Measurements from ENCODE around the gene GLOD4. TPM values are rescaled to one million over a fixed set of nuclear protein-coding genes. Genes with fewer than 3 reads are reported as not detected.

The GLOD4 gene
- total RNA-seq, 1 experiment from 2014 or later, result 33.8 TPM

DNA sequence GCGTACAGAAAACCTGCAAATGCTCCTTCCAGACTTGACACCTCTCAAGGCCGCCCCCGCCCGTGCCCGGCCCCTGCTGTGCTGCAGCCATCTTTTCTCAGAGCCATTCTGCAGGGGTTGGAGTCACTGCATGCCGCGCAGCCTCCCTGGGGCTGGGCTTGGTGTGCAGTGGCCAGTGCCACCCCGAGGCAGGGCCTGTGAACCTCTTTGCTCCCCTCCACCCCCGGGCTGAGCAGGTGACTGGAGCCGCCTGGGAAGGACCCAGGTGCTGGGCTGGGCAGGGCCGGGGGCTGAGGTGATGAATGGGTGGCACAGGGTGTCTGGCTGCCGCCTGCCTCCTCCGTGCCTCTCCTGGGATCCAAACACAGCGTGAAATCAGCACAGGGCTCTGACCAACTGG is 20.4 kb upstream of the GLOD4 start:
- H3K27me3 ChIP-seq (ENCODE audit: low read length), result no peaks in the 10 kb centered on the region
- POLR2A ChIA-PET (ENCODE audit: unreplicated experiment), result no interaction called here
- H3K27ac ChIP-seq (ENCODE audit: low read length), result no peak overlapping the region
- no peaks in the 10 kb centered on the region for H3K79me2 ChIP-seq (ENCODE audit: low read length)
- H3K4me3 ChIP-seq (ENCODE audit: low read length), result no peak overlapping the region
- BruUV-seq (replicated peaks), result no TSS peak
- no peaks in the 10 kb centered on the region for H3K36me3 ChIP-seq (ENCODE audit: low read depth, low read length)
- H3F3A ChIP-seq (ENCODE audit: low read length, unreplicated experiment), result no peaks in the 10 kb centered on the region
- no peak overlapping the region for H3K9ac ChIP-seq (ENCODE audit: low read length)
- TF ChIP-seq EZH2phosphoT487 (IDR thresholded peaks at IDR 0.05; ENCODE audit: borderline replicate concordance, low read length), result no peak
- no peak for TF ChIP-seq EZH2 (IDR thresholded peaks at IDR 0.05; ENCODE audit: low read length, unreplicated experiment)
- TF ChIP-seq, protein P1, sequence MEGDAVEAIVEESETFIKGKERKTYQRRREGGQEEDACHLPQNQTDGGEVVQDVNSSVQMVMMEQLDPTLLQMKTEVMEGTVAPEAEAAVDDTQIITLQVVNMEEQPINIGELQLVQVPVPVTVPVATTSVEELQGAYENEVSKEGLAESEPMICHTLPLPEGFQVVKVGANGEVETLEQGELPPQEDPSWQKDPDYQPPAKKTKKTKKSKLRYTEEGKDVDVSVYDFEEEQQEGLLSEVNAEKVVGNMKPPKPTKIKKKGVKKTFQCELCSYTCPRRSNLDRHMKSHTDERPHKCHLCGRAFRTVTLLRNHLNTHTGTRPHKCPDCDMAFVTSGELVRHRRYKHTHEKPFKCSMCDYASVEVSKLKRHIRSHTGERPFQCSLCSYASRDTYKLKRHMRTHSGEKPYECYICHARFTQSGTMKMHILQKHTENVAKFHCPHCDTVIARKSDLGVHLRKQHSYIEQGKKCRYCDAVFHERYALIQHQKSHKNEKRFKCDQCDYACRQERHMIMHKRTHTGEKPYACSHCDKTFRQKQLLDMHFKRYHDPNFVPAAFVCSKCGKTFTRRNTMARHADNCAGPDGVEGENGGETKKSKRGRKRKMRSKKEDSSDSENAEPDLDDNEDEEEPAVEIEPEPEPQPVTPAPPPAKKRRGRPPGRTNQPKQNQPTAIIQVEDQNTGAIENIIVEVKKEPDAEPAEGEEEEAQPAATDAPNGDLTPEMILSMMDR (conservative IDR thresholded peaks at IDR 0.05; ENCODE audit: low read depth, low read length), result no peak
- H3K4me2 ChIP-seq (ENCODE audit: low read length), result no peak overlapping the region
- DNase-seq, result no peak
- no peaks in the 10 kb centered on the region for H3K9me3 ChIP-seq (ENCODE audit: low read length)
- H4K20me1 ChIP-seq (ENCODE audit: low read length), result no peaks in the 10 kb centered on the region
- no peaks in the 10 kb centered on the region for H3K4me1 ChIP-seq (ENCODE audit: insufficient read depth, low read length)
- intact Hi-C loops (cut with micrococcal nuclease), result no loop called here
- CTCF ChIA-PET, result interaction anchor here (0.6 kb wide), 1 partner anchor 177 kb away, joined by 5 read pairs; no protein-coding TSS in a partner anchor
- H2AFZ ChIP-seq (ENCODE audit: low read length), result no peak overlapping the region
- ATAC-seq, result no peak
- no peaks in the 10 kb centered on the region for H3K9me2 ChIP-seq (replicated peaks; ENCODE audit: low read length)

GRCh38 chr17:801660-802059 is 19.6 kb upstream of the GLOD4 start:
- no peak for DNase-seq
- no TSS peak for BruUV-seq (replicated peaks)
- POLR2A ChIA-PET (ENCODE audit: unreplicated experiment), result no interaction called here

More at GRCh38 chr17:801660-802059, 19.6 kb upstream of the GLOD4 start:
- intact Hi-C loops (cut with micrococcal nuclease), result no loop called here
- Histone ChIP-seq H3K36me3 (ENCODE audit: low read depth, low read length) (no peaks in the 10 kb centered on the region), H3K9me3 (ENCODE audit: low read length) (no peaks in the 10 kb centered on the region), H3K79me2 (ENCODE audit: low read length) (no peaks in the 10 kb centered on the region), H3K27me3 (ENCODE audit: low read length) (no peaks in the 10 kb centered on the region), H3K4me3 (ENCODE audit: low read length) (no peak overlapping the region), H3F3A (ENCODE audit: low read length, unreplicated experiment) (no peaks in the 10 kb centered on the region), H2AFZ (ENCODE audit: low read length) (no peak overlapping the region), H3K27ac (ENCODE audit: low read length) (no peak overlapping the region), H3K4me2 (ENCODE audit: low read length) (no peak overlapping the region), H3K9ac (ENCODE audit: low read length) (no peak overlapping the region), H4K20me1 (ENCODE audit: low read length) (no peaks in the 10 kb centered on the region), H3K9me2 (replicated peaks; ENCODE audit: low read length) (no peaks in the 10 kb centered on the region), H3K4me1 (ENCODE audit: insufficient read depth, low read length) (no peaks in the 10 kb centered on the region)
- TF ChIP-seq EZH2 (IDR thresholded peaks at IDR 0.05; ENCODE audit: low read length, unreplicated experiment) (no peak), EZH2phosphoT487 (IDR thresholded peaks at IDR 0.05; ENCODE audit: borderline replicate concordance, low read length) (no peak)
- TF ChIP-seq, protein P1 (conservative IDR thresholded peaks at IDR 0.05; ENCODE audit: low read depth, low read length), result no peak
- ATAC-seq, result no peak
- CTCF ChIA-PET, result no interaction called here
